MM.1S (cell line): ENCODE measurements around the gene METTL25B.

Experiments
- CTCF ChIP-seq: fragments of 300-600 bp; sonication (generic); IDR thresholded peaks from 2 replicates; pipeline ENCODE4 v1.5.1; 2016; ENCODE audit warnings: antibody characterized with exemption, low read length, mixed read lengths
- EZH2 ChIP-seq: fragments of 300-600 bp; sonication (generic); optimal IDR thresholded peaks from 2 replicates; pipeline ENCODE3; 2017; ENCODE audit warnings: low read depth, mild to moderate bottlenecking, antibody characterized with exemption, low read length, mixed read lengths

GRCh38 chr1:156772222-156772621 lies 44.0 kb downstream of the METTL25B start:
- TF ChIP-seq CTCF, result no peak
- TF ChIP-seq EZH2, result no peak
